GM23338 (cell line): ENCODE data around the gene ALDH1A2. TPM values are rescaled to one million over a fixed set of nuclear protein-coding genes. Genes with fewer than 3 reads are reported as not detected.

Experiments used
- ATAC-seq: fragments of 200-7000 bp; cut with Tn5 transposase; 3 replicates; pipeline ENCODE4 v1.9.1; 2020
- DNase-seq: peaks from one replicate; pipeline ENCODE4 v3.0.0-alpha.2; 2015; ENCODE audit warnings: low spot score
- H2AFZ ChIP-seq: fragments of 200-600 bp; sonication (generic); 2 replicates; pipeline ENCODE4 v1.8.0; 2016; ENCODE audit warnings: antibody characterized with exemption, mild to moderate bottlenecking, moderate library complexity
- H3F3A ChIP-seq: fragments of 200-600 bp; sonication (generic); replicated peaks from 2 replicates; pipeline ENCODE4 v1.8.0; 2017; ENCODE audit warnings: antibody characterized with exemption, mixed run types, low read depth
- H3K27ac ChIP-seq: fragments of 200-600 bp; sonication (generic); 2 replicates; pipeline ENCODE4 v1.6.1; 2016; ENCODE audit warnings: low read depth
- H3K27me3 ChIP-seq: fragments of 200-600 bp; sonication (generic); 2 replicates; pipeline ENCODE4 v1.8.0; 2016; ENCODE audit warnings: mild to moderate bottlenecking, mixed run types, moderate library complexity; ENCODE audit not compliant: insufficient read depth
- H3K36me3 ChIP-seq: fragments of 200-600 bp; sonication (generic); 2 replicates; pipeline ENCODE4 v1.8.0; 2016; ENCODE audit warnings: mild to moderate bottlenecking; ENCODE audit not compliant: insufficient read depth
- H3K4me1 ChIP-seq: fragments of 200-600 bp; sonication (generic); 2 replicates; pipeline ENCODE4 v1.8.0; 2016; ENCODE audit warnings: mild to moderate bottlenecking, moderate library complexity; ENCODE audit not compliant: insufficient read depth
- H3K4me2 ChIP-seq: fragments of 200-600 bp; sonication (generic); 2 replicates; pipeline ENCODE4 v1.7.1; 2017; ENCODE audit warnings: mixed run types
- H3K4me3 ChIP-seq: fragments of 200-600 bp; sonication (generic); 2 replicates; pipeline ENCODE4 v1.6.1; 2016; ENCODE audit warnings: mixed run types
- H3K79me2 ChIP-seq: fragments of 200-600 bp; sonication (generic); replicated peaks from 2 replicates; pipeline ENCODE4 v1.8.0; 2017; ENCODE audit warnings: mild to moderate bottlenecking; ENCODE audit not compliant: insufficient read depth
- H3K9me2 ChIP-seq: fragments of 200-600 bp; sonication (generic); 2 replicates; pipeline ENCODE4 v1.8.0; 2017; ENCODE audit not compliant: insufficient read depth
- H4K20me1 ChIP-seq: fragments of 200-600 bp; sonication (generic); replicated peaks from 2 replicates; pipeline ENCODE4 v1.8.0; 2017; ENCODE audit warnings: mild to moderate bottlenecking; ENCODE audit not compliant: insufficient read depth
- H3K27ac Mint-ChIP-seq: 2 replicates; pipeline ENCODE4 v1.8.0; 2020; ENCODE audit warnings: inconsistent platforms, mild to moderate bottlenecking, moderate library complexity, mixed read lengths
- H3K27me3 Mint-ChIP-seq: 3 replicates; pipeline ENCODE4 v1.8.0; 2022; ENCODE audit warnings: low read depth, mild to moderate bottlenecking, moderate library complexity, mixed read lengths, inconsistent platforms; ENCODE audit not compliant: insufficient read depth, poor library complexity
- H3K36me3 Mint-ChIP-seq: 3 replicates; pipeline ENCODE4 v1.8.0; 2021; ENCODE audit warnings: low read depth, mild to moderate bottlenecking, inconsistent platforms, moderate library complexity, mixed read lengths
- H3K4me1 Mint-ChIP-seq: 3 replicates; pipeline ENCODE4 v1.8.0; 2020; ENCODE audit warnings: mild to moderate bottlenecking, inconsistent platforms, mixed read lengths
- H3K4me3 Mint-ChIP-seq: 3 replicates; pipeline ENCODE4 v1.8.0; 2021; ENCODE audit warnings: moderate library complexity, mild to moderate bottlenecking, inconsistent platforms, mixed read lengths
- H3K9me3 Mint-ChIP-seq: 3 replicates; pipeline ENCODE4 v1.8.0; 2020; ENCODE audit warnings: moderate library complexity, mild to moderate bottlenecking, inconsistent platforms, mixed read lengths
- CREB1 ChIP-seq: fragments of 250-450 bp; sonication (Bioruptor Pico); IDR thresholded peaks from 2 replicates; pipeline ENCODE4 v1.5.0; 2020; ENCODE audit warnings: low read depth, mild to moderate bottlenecking, moderate library complexity
- CTCF ChIP-seq, 2 experiments: fragments of 200-600 bp in 1 of 2; sonication (generic) in 1 of 2; conservative IDR thresholded peaks; 2 replicates each; pipeline versions ENCODE4 v1.5.1 to v1.6.1; 2016 to 2017; ENCODE audit warnings: antibody characterized with exemption in 2 of 2, low read depth in 2 of 2, mild to moderate bottlenecking in 2 of 2, moderate library complexity in 1 of 2
- ETS1 ChIP-seq: IDR thresholded peaks from 2 replicates; pipeline ENCODE4 v1.6.1; 2016; ENCODE audit warnings: antibody characterized with exemption
- EZH2 ChIP-seq: fragments of 200-600 bp; sonication (generic); IDR thresholded peaks from one replicate; pipeline ENCODE4 v1.8.0; 2017; ENCODE audit warnings: antibody characterized with exemption, mild to moderate bottlenecking, low read depth; ENCODE audit not compliant: unreplicated experiment
- JUNB ChIP-seq: IDR thresholded peaks from one replicate; pipeline ENCODE4 v1.6.1; 2016; ENCODE audit warnings: antibody characterized with exemption; ENCODE audit not compliant: unreplicated experiment
- NANOG ChIP-seq: IDR thresholded peaks from 2 replicates; pipeline ENCODE4 v1.6.1; 2016; ENCODE audit warnings: antibody characterized with exemption, borderline replicate concordance
- POLR2AphosphoS5 ChIP-seq: IDR thresholded peaks from 2 replicates; pipeline ENCODE4 v1.6.1; 2016; ENCODE audit warnings: antibody characterized with exemption, low read depth
- REST ChIP-seq: IDR thresholded peaks from one replicate; pipeline ENCODE4 v1.6.1; 2018; ENCODE audit warnings: antibody characterized with exemption; ENCODE audit not compliant: unreplicated experiment
- STAT1 ChIP-seq: IDR thresholded peaks from one replicate; pipeline ENCODE4 v1.6.1; 2016; ENCODE audit warnings: antibody characterized with exemption; ENCODE audit not compliant: unreplicated experiment
- ZNF114 ChIP-seq: fragments of 250-450 bp; sonication (Bioruptor Pico); IDR thresholded peaks from 2 replicates; pipeline ENCODE4 v1.5.0; 2020; ENCODE audit warnings: mild to moderate bottlenecking, moderate library complexity
- ZNF331 ChIP-seq: fragments of 250-450 bp; sonication (Bioruptor Pico); IDR thresholded peaks from 2 replicates; pipeline ENCODE4 v1.5.0; 2020; ENCODE audit warnings: low read depth, mild to moderate bottlenecking, moderate library complexity
- polyA plus RNA-seq: library from polyadenylated mRNA; unstranded; fragments of >200 nt; fragmentation: Nextera tagmentation; extraction: Ambion mirVana; gene quantifications from 2 replicates; pipeline ENCODE4 v1.2.1, GENCODE V29; 2016
- total RNA-seq: library from RNA; depleted of rRNA; stranded (reverse); fragments of >200 nt; shearing (Covaris generic); gene quantifications from 2 replicates; pipeline ENCODE4 v1.2.3, GENCODE V29; 2014

The ALDH1A2 gene
- total and polyA plus RNA-seq, 2 experiments from 2014 or later: 0.80 TPM; not detected in 1

- TF ChIP-seq REST: no peak
- no peak for TF ChIP-seq ZNF114 (CRISPR knock-in tag)
- no peak for TF ChIP-seq POLR2AphosphoS5
- no peak for TF ChIP-seq JUNB
- no peak for TF ChIP-seq STAT1
Measured at GRCh38 chr15:58039079-58040035, 26.2 kb downstream of the ALDH1A2 start (continued).

- no peaks in the 10 kb centered on the region for H3K27me3 Mint-ChIP-seq
- Histone ChIP-seq H3K4me2 (no peak overlapping the region), H3K4me3 (no peak overlapping the region), H3K4me1 (peaks cover 9% of the 10 kb centered on the region), H3F3A (no peaks in the 10 kb centered on the region), H3K27me3 (no peaks in the 10 kb centered on the region), H3K79me2 (no peaks in the 10 kb centered on the region), H2AFZ (no peak overlapping the region), H3K36me3 (no peaks in the 10 kb centered on the region), H3K27ac (no peak overlapping the region), H3K9me2 (no peaks in the 10 kb centered on the region), H4K20me1 (no peaks in the 10 kb centered on the region)
- no peaks in the 10 kb centered on the region for H3K36me3 Mint-ChIP-seq
- peaks cover 14% of the 10 kb centered on the region for H3K4me1 Mint-ChIP-seq
- no peak overlapping the region for H3K4me3 Mint-ChIP-seq
- H3K27ac Mint-ChIP-seq: no peak overlapping the region
- H3K9me3 Mint-ChIP-seq: no peaks in the 10 kb centered on the region
- ATAC-seq (no peak), DNase-seq (no peak)
- TF ChIP-seq EZH2 (no peak), ZNF331 (CRISPR knock-in tag) (no peak), JUNB (no peak), CREB1 (no peak), ETS1 (no peak), CTCF (conservative IDR thresholded peaks at IDR 0.05; ENCODE audit: low read depth in 2 of 2) (no peak), REST (no peak), POLR2AphosphoS5 (no peak), NANOG (no peak), ZNF114 (CRISPR knock-in tag) (no peak)
Measured at GRCh38 chr15:58038426-58039078, 27.0 kb downstream of the ALDH1A2 start.
